GM18498 (cell line): ENCODE results near the gene NXPH2.
A peak's percentile ranks its signal among the peaks of the same experiment; 100 is the strongest.
"Not testable (repeated sequence)": the region's sequence is repeated elsewhere in the genome, so short reads cannot be mapped to it uniquely, and the experiment has no call there.

Experiments
- ATAC-seq: cut with Tn5 transposase; IDR thresholded peaks from one replicate; pipeline ENCODE4 v1.9.1; 2021; ENCODE audit warnings: mild to moderate bottlenecking, moderate library complexity; ENCODE audit not compliant: unreplicated experiment

The NXPH2 gene

DNA sequence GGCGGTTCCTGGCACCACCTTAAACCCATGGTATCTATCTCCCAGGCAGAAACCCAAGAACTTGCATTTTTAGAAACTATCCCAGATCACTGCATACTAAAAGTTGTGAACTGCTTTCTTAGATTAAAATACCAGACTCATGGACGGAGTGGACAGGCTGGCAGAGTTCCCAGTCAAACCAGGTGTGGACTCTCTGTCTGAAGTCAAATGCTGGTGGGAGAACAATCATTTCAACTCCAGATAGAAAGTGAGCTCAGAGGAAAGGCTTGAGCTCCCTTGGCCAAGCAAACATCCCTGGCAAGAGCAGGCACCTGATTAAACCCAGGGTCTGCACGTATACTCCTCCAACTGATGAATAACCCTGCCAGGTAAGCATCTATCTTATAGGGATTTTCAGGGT is 19.5 kb downstream of the NXPH2 start:
- ATAC-seq: no peak

DNA sequence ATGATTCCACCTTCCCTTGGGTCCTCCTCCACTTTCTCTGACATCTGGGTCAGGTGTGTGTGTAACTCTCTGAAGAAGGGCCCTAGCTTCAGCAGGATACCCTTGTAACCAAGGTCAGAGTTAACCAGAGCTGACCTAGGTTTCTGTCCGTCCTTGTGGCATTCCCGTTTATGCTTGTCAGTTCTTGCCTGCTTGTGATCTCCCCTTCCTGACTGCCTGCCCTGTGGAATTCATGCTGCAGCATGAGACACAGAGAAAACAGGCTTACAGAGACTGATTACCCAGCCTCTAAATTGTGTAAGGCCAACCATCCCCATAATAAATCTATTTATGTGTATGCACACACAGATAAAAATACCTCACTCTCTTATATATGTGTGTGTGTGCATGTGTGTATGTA is 22.8 kb downstream of the NXPH2 start:
- ATAC-seq: no peak

DNA sequence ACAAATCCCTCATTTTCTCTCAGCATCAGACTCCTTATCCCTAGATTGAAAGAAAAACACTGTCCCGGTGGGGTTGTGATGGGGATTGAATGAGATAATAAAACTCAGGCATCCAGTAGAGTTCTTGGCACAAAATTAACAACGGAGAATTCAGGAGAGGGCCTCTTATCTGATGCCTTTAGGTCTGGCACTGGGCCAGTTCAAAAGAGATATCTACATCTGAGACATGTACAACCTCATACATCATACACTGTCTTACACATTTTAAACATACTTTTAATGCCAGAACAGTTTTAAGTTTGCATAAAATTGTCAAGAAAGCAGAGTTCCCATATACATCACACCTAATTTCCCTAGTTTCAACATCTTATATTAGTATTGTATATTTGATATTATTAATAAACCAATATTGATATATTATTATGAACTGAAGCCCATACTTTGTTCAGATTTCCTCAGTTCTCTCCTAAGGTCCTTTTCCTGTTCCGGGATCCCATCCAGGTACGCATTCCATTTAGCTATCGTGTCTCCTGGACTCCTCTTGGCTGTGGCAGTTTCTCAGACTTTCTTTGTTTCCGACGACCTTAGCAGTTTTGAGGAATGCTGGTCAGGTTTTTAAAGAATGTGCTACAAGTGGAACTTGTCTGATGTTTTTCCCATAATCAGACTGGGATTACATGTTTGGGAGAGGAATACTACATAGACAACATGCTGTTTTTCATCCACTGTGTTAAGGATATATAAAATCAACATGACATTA is 27.8 kb downstream of the NXPH2 start:
- no peak for ATAC-seq

DNA sequence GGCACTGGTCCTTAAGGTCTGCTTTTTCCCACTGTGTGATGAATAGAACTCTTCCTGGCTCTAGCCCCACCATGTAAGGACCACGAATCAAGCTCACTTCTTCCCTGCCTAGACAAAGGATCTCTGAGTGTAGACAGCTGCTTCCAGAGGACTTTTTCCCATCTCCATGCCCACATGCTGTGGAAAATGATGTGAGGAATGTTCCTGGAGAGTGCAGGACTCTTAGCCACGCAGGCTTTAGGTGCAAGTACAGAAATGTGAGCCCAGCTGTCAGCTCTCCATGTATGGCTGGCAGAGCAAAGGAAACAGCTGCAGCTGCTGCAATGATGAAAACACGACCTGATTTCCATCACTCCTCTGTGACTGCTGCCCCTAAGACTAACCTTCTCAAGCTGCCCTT is 35.5 kb downstream of the NXPH2 start:
- no peak for ATAC-seq

DNA sequence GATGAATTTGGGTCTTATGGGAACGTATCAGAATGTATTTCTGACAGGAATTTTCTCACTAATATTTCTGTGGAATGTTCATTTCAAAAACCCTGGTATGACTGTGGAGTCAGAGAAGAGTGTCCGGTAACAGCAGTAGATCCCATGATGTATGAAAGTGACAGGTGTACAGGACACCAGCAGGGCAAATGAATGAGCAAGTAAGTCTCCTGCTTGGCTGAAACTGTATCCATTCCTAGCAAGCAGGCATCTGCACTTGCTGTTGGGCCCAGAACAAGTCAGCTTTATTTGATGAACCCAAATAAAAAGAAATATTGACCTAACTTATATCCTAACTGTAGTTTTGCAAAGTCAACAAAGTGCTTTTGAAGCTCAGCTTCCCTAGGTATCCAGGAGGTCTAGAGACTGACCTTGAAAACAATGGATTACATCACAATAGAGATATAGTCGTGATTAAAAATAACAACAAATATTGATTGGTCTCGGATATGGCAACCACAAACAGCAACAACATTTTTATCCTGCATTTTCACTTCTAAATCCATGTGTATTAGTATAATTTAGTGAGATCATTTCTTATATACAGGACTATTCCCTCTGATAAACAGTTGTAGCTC is 37.6 kb downstream of the NXPH2 start:
- no peak for ATAC-seq

DNA sequence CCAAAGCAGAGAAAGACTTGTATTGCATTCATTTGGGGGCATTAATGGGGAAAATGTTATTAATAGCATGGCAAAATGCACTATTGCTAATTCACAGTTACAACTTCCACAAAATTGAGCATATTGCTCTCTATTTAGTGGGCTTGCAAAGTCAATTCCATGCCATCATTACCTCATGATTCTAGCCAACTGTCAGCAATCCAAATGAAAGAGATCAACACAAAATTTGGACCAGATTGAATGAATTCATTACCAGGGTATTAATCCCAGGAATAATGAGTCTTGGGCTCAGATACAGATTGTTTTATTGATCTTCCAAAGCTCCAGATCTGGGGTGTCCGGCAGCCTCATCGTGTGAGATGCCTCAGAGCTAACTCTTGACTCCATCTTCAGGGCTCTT is 38.3 kb downstream of the NXPH2 start:
- no peak for ATAC-seq

DNA sequence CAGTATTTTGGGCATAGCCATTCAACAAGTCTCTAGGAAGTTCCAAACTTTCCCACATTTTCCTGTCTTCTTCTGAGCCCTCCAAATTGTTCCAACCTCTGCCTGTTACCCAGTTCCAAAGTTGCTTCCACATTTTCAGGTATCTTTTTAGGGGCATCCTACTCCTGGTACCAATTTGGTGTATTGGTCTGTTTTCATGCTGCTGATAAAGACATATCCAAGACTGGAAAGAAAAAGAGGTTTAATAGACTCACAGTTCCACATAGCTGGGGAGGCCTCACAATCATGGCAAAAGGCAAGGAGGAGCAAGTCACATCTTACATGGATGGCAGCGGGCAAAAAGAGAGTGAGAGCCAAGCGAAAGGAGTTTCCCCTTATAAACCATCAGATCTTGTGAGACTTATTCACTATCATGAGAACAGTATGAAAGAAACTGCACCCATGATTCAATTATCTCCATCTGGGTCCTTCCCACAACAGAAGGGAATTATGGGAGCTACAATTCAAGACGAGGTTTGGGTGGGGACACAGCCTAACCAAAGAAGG is 43.1 kb downstream of the NXPH2 start:
- ATAC-seq: not testable (repeated sequence)

DNA sequence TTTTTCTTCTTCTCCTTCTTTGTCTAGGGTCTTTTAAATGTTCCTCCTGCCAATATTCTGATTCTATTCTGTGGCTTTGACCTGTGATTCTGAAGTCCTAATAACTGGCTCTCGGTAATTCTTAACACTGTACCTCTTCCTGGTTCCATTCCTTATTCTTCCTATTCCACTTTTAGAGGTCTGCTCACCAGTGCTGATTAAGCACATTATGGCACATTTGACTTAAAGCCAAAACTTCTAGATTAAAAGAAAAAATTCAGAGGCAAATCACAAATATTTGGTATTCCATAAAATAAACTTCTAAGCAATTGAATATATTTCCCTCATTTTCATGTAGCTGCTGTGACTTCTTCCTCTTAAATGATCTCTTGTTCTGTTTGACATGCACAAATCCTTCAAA is 47.5 kb downstream of the NXPH2 start:
- no peak for ATAC-seq

DNA sequence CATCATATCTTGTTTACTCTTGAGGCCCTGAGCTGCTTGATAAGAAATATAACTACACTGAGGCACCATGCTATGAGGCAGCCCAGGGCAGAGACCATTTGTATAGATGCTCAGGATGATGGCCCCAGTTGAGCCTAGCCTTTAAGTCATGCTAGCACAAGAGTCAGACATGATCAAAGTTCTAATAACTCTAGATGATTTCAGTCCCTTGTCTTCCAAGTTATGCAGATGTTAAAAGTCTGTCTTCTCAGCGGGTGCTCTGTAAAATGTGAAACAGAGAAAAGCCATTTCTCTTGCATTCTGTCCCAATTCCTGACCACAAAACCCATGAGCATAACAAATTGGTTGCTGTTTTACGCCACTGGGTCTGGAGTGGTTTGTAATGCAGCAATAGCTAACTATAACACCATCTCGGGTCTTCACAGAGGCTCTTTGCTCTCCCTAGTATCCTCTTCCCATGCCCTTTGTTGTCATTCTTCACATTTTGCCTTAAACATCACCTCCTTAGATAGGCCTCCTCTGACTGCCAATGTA is 49.6 kb downstream of the NXPH2 start:
- peak; percentile 91 for ATAC-seq

DNA sequence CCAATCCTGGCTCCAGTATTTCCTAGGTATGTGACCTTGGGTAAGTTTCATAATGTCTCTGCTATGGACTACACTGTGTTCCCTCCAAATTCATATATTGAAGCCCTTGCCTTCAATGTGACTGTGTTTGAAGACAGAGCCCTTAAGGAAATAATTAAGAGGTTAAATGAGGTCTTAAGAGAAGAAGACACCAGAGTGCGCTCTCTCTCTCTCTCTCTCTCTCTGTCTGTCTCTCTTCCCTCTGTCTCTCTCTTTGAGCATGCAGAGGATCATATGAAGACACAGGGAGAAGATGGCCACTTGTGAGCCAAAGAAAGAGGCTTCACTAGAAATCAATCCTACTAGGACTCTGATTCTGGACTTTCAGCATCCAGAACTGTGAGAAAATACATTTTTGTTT is 52.2 kb downstream of the NXPH2 start:
- ATAC-seq: no peak

DNA sequence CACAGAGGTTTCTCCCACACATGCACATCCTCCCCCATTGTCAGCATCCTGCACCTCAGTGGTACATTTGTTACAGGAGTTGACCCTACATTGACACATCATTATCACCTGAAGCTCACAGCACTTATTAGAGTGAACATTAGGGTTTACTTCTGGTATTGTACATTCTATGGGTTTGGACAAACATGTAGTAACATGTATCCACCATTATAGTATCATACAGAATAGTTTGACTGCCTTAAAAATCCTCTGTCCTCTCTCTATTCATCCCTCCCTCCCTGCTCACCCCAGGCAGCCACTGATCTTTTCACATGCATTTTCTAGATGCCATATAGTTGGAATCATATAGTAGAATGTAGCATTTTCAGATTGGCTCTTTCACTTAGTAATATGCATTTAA is 53.5 kb downstream of the NXPH2 start:
- no peak for ATAC-seq

DNA sequence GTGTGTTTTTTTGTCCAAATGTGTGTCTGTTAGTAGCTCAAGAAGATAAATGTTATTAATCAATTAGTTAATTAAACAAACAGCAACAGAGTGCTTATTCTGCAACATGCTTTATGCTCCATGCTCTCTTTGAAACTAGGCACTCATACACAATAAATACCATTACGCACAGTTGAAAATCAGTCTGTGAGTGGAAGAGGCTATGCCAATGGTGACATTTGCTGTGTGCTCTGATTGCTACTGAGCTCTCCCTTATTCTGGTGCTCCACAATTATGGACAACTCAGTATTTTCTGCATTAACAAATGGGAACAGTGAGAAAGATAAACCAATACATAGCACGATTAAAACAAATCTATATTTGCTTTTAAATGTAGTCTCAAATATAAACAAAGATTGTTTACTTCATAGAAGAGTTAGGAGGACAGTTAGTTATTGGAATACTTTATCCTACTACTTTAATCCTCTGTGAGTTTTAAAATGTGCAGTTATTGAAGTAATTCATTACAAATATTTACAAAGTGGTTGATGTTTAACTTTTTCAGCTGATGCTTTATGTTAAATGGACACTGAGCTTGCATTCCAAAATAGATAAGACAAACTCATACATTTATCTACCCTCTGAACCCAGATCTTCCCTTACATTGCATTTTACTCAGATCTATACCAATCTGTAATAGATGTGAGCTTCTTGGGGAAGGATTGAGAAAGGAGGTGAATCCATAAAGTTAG is 55.3 kb downstream of the NXPH2 start:
- no peak for ATAC-seq

DNA sequence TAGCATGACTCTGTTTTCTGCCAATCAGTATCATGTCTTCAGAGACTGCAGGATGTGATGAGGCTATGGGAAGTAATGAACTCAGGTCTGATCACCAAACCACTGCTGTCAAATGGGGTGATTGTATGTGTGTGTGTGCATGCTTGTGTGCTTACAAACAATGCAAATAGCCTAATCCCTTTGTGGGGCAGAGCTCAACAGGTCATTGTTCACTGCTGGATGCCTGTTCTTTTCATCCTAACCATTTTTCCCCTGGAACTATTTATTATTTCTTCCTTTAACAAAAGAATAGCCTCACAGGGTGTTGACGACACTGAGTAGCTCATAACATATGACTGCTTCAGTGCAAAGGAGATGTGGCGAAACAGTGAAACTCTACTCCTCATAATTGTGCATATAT is 55.9 kb downstream of the NXPH2 start:
- ATAC-seq: no peak

DNA sequence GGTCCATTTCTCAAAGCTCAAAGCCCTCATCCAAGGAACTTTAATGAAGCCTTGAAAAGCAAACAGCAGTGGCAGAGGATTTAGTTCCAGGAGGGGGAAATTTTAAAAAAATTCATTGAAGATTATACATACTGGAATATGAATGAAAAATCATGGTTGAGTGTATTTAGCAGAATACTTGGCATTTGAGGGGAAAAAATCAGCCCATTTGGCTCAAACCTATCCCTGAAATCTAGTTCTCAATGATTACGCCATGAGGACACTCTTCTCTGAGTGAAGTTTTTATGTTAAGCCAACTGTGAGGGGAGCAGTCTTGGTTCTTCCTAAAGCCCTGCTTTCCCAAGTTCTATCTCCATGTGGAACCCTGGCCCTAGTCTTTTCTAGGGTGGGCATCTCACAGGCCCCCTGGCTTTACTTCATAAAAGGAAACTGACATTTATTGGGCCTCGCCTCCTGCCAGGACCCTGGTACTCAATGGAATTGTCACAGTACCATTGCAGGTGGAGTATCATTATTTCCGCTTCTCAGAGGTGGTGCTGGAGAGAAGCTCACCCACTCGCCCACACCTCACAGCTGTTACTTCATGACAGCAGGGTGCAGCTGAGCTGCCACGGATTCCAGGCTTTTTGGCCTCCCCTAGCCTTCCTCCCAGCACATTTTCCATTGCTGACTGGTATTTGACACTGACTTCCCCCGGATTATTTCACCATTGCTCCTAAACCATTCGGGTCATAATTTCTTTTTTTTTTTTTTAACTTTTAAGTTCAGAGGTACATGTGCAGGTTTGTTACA is 56.8 kb downstream of the NXPH2 start:
- ATAC-seq: no peak

DNA sequence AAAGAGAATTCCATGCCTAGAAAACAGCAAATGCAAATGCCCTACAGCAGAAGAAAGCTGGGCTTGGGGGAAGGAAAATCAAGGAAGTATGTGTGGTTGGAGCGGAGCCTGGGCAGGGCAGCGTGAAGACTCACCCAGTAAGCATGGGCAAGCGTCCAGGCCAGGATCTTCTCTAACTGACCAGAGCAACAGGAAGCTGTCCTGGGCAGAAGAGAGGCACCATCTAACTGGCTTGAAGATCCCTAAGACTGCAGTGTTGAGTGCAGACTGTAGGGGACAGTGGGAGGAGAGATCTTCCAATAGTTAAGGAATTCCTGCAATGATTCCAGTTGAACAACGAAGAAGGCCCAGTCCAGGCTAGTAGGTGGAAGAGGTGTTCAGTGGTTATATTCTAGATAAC is 57.9 kb downstream of the NXPH2 start:
- no peak for ATAC-seq

DNA sequence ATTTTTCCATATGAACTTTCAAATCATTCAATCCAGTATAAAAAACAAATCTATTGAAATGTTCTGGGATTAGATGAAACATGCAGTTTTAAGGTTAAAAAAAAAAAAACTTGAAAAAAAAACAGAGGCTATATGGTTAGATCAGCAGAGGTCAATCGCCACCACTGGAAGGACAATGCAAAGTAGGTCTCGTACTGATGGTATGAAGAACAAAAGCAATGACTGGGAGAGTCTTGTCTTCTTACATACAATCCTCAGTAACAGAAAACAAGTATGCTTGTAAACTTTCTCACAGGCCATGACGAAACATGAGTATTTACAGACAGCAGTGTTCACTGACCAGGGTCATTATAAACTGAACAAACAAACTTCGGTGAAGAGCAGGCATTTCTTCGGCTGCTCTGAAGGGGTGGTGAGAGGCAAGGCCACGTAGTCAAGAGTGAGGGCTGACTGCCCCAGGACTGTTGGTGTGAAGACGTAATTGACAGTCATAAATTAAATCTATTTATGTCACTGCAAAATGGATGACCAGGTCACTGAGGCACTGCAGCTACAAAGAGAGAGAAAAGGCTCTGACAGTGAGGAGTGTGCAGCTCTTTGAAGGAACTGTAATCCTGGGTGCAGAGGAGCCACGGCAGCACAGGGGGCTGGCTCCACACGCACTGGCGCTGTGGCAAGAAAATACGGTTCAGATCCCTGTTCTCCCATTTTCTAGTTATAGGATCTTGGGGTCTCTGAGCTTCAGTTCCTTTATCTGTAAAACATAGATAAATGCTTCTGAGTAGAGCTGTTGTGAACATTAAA is 60.0 kb downstream of the NXPH2 start:
- no peak for ATAC-seq

DNA sequence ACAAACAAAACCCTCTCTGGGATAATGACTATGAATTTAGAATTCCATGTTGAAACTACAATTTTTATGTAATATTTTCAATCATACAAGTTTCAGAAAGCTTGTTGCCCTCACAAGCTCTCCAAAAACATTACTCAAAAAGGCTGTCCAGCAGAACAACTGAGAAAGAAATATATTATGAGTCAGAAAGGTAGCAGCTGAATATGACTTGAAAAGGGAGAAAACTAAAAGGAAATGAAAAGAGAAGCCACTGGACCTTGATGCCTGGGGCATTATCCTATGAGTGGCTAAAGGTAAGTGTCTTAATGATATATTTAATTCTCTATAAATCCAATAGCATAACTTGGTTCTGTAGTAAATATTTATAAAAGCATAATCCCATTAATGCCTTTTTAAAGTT is 61.8 kb downstream of the NXPH2 start:
- peak; percentile 57 for ATAC-seq

DNA sequence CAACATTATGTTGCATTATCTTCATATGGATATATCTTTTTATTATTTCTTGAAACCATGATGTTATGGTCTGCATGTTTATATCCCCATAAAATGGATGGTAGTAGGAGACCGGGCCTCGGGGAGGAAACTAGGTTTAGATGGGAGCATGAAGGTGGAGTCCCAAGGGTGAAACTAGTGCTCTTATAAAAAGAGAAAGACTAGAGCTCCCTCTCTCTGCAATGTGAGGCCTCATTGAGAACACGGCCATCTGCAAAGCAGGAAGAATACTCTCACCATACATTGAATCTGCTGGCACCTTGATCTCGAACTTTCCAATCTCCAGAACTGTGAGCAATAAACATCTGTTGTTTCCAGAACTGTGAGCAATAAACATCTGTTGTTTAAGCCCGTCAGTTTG is 64.0 kb downstream of the NXPH2 start:
- peak; percentile 46 for ATAC-seq

DNA sequence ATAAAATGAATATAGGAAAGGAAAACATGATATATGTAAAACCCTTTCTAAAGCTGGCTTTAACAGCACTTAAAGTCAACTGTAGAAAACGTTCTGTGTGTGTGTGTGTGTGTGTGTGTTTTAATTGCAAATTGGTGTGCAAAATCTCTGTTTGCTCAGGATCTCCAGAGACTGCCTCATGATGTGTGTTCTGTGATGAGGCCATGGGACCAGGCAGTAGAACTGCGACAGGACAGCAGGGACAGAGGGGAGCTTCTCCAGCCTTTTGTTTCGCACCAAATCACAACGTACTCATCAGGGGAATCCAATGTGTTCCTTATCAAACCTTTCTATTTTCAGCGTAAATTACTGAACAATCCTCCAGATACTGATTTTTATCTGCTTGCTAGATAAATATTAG is 66.7 kb downstream of the NXPH2 start:
- ATAC-seq: no peak

DNA sequence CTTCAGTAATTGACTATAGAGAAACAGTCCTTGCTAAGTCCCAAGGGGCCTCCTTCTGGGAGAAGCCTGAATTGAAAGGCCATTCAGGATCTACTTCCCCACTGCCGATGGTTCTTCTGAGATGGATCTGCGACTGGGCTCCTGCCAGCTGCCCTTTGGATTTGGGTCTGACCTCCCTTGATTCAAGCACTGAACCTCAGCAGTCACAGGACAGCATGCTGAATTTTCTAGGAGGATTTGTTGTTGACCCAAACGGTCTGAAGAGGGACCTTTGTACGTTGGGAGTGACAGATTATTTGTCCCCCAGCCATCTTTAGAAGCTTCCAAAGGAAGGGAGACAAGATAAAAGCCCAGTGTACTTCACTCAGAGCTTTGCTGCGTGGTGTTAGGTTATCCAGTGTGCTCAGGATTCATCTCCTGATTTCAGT is 67.1 kb downstream of the NXPH2 start:
- no peak for ATAC-seq
